HEK293 (cell line): Measurements from ENCODE around the gene NT5DC4.

Source experiments
- CTCF ChIA-PET: fragments of 350-600 bp; formaldehyde crosslinking; extraction: SDS; loops from one replicate; lab custom pipeline; 2021; ENCODE audit warnings: antibody characterized with exemption; lab: Yijun Ruan, JAX
- POLR2A ChIA-PET: fragments of 300-600 bp; formaldehyde crosslinking; extraction: SDS; loops from one replicate; lab custom pipeline; 2020; ENCODE audit warnings: antibody characterized with exemption, inconsistent platforms; lab: Yijun Ruan, JAX
- H3K27ac ChIP-seq: fragments of 200-500 bp; sonication (Bioruptor generic); 2 replicates; pipeline ENCODE4 v1.5.1; 2014; ENCODE audit warnings: low read depth, low read length, control low read depth, inconsistent platforms; ENCODE audit errors: extremely low read depth
- H3K36me3 ChIP-seq, 2 experiments: fragments of 200-500 bp in 1 of 2; sonication (Bioruptor generic) in 1 of 2; 1 replicate in 1 of 2; 2 replicates in 1 of 2; pipeline ENCODE4 v1.5.1; 2014 to 2017; ENCODE audit warnings: inconsistent platforms in 2 of 2, low read length in 2 of 2; ENCODE audit not compliant: control insufficient read depth in 2 of 2, insufficient read depth in 1 of 2
- H3K4me1 ChIP-seq: fragments of 200-500 bp; sonication (Bioruptor generic); 2 replicates; pipeline ENCODE4 v1.5.1; 2014; ENCODE audit warnings: mild to moderate bottlenecking, low read length, inconsistent platforms; ENCODE audit not compliant: control insufficient read depth, insufficient read depth
- H3K4me3 ChIP-seq: 2 replicates; pipeline ENCODE4 v1.5.1; 2011; ENCODE audit warnings: low read depth, mild to moderate bottlenecking, control low read depth, low read length, moderate library complexity
- H3K9me3 ChIP-seq: fragments of 200-500 bp; sonication (Bioruptor generic); 2 replicates; pipeline ENCODE4 v1.5.1; 2014; ENCODE audit warnings: low read depth, low read length, inconsistent platforms; ENCODE audit not compliant: control insufficient read depth, insufficient read depth
- GFI1B ChIP-seq: fragments of 450-650 bp; formaldehyde crosslinking; IDR thresholded peaks from 2 replicates; pipeline ENCODE4 v1.5.1; 2016; ENCODE audit warnings: missing biosample characterization, missing genetic modification characterization
- KLF16 ChIP-seq: fragments of 450-650 bp; formaldehyde crosslinking; IDR thresholded peaks from 2 replicates; pipeline ENCODE4 v1.5.1; 2017; ENCODE audit warnings: missing biosample characterization, missing genetic modification characterization
- KLF7 ChIP-seq: fragments of 450-650 bp; formaldehyde crosslinking; IDR thresholded peaks from 2 replicates; pipeline ENCODE4 v1.5.1; 2016; ENCODE audit warnings: missing biosample characterization, missing genetic modification characterization, borderline replicate concordance
- OSR2 ChIP-seq: fragments of 450-650 bp; formaldehyde crosslinking; IDR thresholded peaks from 2 replicates; pipeline ENCODE4 v1.5.1; 2016; ENCODE audit warnings: missing biosample characterization, missing genetic modification characterization
- PBX3 ChIP-seq: sonication (generic); formaldehyde crosslinking; IDR thresholded peaks from 2 replicates; pipeline ENCODE4 v1.8.1; 2022; ENCODE audit warnings: mild to moderate bottlenecking, moderate library complexity, missing genetic modification reagents
- SP2 ChIP-seq: fragments of 450-650 bp; formaldehyde crosslinking; IDR thresholded peaks from 2 replicates; pipeline ENCODE4 v1.5.1; 2016; ENCODE audit warnings: missing biosample characterization, missing genetic modification characterization
- SP3 ChIP-seq: fragments of 450-650 bp; formaldehyde crosslinking; IDR thresholded peaks from 2 replicates; pipeline ENCODE4 v1.5.1; 2016; ENCODE audit warnings: missing biosample characterization, missing genetic modification characterization
- WT1 ChIP-seq: fragments of 450-650 bp; formaldehyde crosslinking; IDR thresholded peaks from 2 replicates; pipeline ENCODE4 v1.5.1; 2016; ENCODE audit warnings: missing biosample characterization, missing genetic modification characterization
- ZBTB1 ChIP-seq: fragments of 450-650 bp; formaldehyde crosslinking; IDR thresholded peaks from 2 replicates; pipeline ENCODE4 v1.5.1; 2016; ENCODE audit warnings: missing biosample characterization, missing genetic modification characterization
- ZBTB17 ChIP-seq: fragments of 450-650 bp; formaldehyde crosslinking; IDR thresholded peaks from 2 replicates; pipeline ENCODE4 v1.5.1; 2016; ENCODE audit warnings: missing biosample characterization, missing genetic modification characterization
- ZBTB44 ChIP-seq: fragments of 450-650 bp; IDR thresholded peaks from 2 replicates; pipeline ENCODE4 v1.5.1; 2018; ENCODE audit warnings: missing biosample characterization, mild to moderate bottlenecking, missing genetic modification characterization
- ZFP37 ChIP-seq: fragments of 450-650 bp; formaldehyde crosslinking; IDR thresholded peaks from 2 replicates; pipeline ENCODE4 v1.5.1; 2016; ENCODE audit warnings: missing biosample characterization, missing genetic modification characterization
- ZIC2 ChIP-seq: fragments of 450-650 bp; formaldehyde crosslinking; IDR thresholded peaks from 2 replicates; pipeline ENCODE4 v1.5.1; 2016; ENCODE audit warnings: missing biosample characterization, missing genetic modification characterization
- ZNF138 ChIP-seq: fragments of 450-650 bp; formaldehyde crosslinking; IDR thresholded peaks from 2 replicates; pipeline ENCODE4 v1.5.1; 2016; ENCODE audit warnings: missing biosample characterization, missing genetic modification characterization, borderline replicate concordance
- ZNF140 ChIP-seq: fragments of 450-650 bp; formaldehyde crosslinking; IDR thresholded peaks from 2 replicates; pipeline ENCODE4 v1.5.1; 2016; ENCODE audit warnings: missing biosample characterization, missing genetic modification characterization
- ZNF146 ChIP-seq: fragments of 450-650 bp; formaldehyde crosslinking; IDR thresholded peaks from 2 replicates; pipeline ENCODE4 v1.5.1; 2016; ENCODE audit warnings: missing biosample characterization, missing genetic modification characterization
- ZNF157 ChIP-seq: fragments of 450-650 bp; formaldehyde crosslinking; IDR thresholded peaks from 2 replicates; pipeline ENCODE4 v1.5.1; 2016; ENCODE audit warnings: missing biosample characterization, missing genetic modification characterization
- ZNF24 ChIP-seq: fragments of 450-650 bp; formaldehyde crosslinking; IDR thresholded peaks from 2 replicates; pipeline ENCODE4 v1.5.1; 2016; ENCODE audit warnings: missing biosample characterization, missing genetic modification characterization
- ZNF26 ChIP-seq: fragments of 450-650 bp; formaldehyde crosslinking; IDR thresholded peaks from 2 replicates; pipeline ENCODE4 v1.5.1; 2016; ENCODE audit warnings: missing biosample characterization, missing genetic modification characterization
- ZNF354C ChIP-seq: fragments of 450-650 bp; formaldehyde crosslinking; IDR thresholded peaks from 2 replicates; pipeline ENCODE4 v1.5.1; 2016; ENCODE audit warnings: missing biosample characterization, missing genetic modification characterization, low read depth, borderline replicate concordance
- ZNF394 ChIP-seq: fragments of 450-650 bp; formaldehyde crosslinking; IDR thresholded peaks from 2 replicates; pipeline ENCODE4 v1.5.1; 2016; ENCODE audit warnings: missing biosample characterization, missing genetic modification characterization, mild to moderate bottlenecking, moderate library complexity, borderline replicate concordance
- ZNF558 ChIP-seq: fragments of 450-650 bp; formaldehyde crosslinking; IDR thresholded peaks from 2 replicates; pipeline ENCODE4 v1.5.1; 2016; ENCODE audit warnings: missing biosample characterization, missing genetic modification characterization
- ZNF561 ChIP-seq: fragments of 450-650 bp; IDR thresholded peaks from 2 replicates; pipeline ENCODE4 v1.5.1; 2018; ENCODE audit warnings: missing biosample characterization, missing genetic modification characterization, borderline replicate concordance
- ZNF580 ChIP-seq: fragments of 450-650 bp; formaldehyde crosslinking; IDR thresholded peaks from 2 replicates; pipeline ENCODE4 v1.5.1; 2016; ENCODE audit warnings: missing biosample characterization, missing genetic modification characterization
- ZNF76 ChIP-seq: fragments of 450-650 bp; formaldehyde crosslinking; IDR thresholded peaks from 2 replicates; pipeline ENCODE4; 2016; ENCODE audit warnings: low read depth, missing biosample characterization, missing genetic modification characterization, borderline replicate concordance
- ZNF837 ChIP-seq: fragments of 450-650 bp; formaldehyde crosslinking; IDR thresholded peaks from 2 replicates; pipeline ENCODE4 v1.5.1; 2016; ENCODE audit warnings: missing biosample characterization, missing genetic modification characterization
- ZSCAN16 ChIP-seq: fragments of 450-650 bp; formaldehyde crosslinking; IDR thresholded peaks from 2 replicates; pipeline ENCODE4 v1.5.1; 2016; ENCODE audit warnings: missing biosample characterization, missing genetic modification characterization
- TF ChIP-seq, protein P1 (sequence below): fragments of 450-650 bp; formaldehyde crosslinking; IDR thresholded peaks from 2 replicates; pipeline ENCODE4 v1.5.1; 2016; ENCODE audit warnings: missing biosample characterization, missing genetic modification characterization
- TF ChIP-seq, protein P2 (sequence below): fragments of 450-650 bp; formaldehyde crosslinking; IDR thresholded peaks from 2 replicates; pipeline ENCODE4 v1.5.1; 2017; ENCODE audit warnings: missing biosample characterization, missing genetic modification characterization

The NT5DC4 gene

GRCh38 chr2:112733456-112733855, 12.6 kb downstream of the NT5DC4 start:
- H3K4me1 ChIP-seq = no peaks in the 10 kb centered on the region
- H3K4me3 ChIP-seq = no peak overlapping the region
- peaks cover 9 to 12% of the 10 kb centered on the region in 2 experiments for H3K36me3 ChIP-seq
- TF ChIP-seq KLF16 (no peak), ZBTB17 (no peak), WT1 (tag by site-specific recombination) (no peak), PBX3 (CRISPR knock-in tag) (no peak), ZNF157 (tag by site-specific recombination) (no peak), ZNF146 (tag by site-specific recombination) (no peak), ZNF558 (tag by site-specific recombination) (no peak), ZNF76 (tag by site-specific recombination) (no peak), SP2 (no peak), ZNF580 (tag by site-specific recombination) (no peak), ZNF561 (tag by site-specific recombination) (no peak), ZBTB1 (tag by site-specific recombination) (no peak), ZNF140 (tag by site-specific recombination) (no peak), SP3 (tag by site-specific recombination) (no peak)
- ChIA-PET POLR2A (no interaction called here), CTCF (interaction anchor here (1.2 kb wide), 1 partner anchor 208 kb away, joined by 6 read pairs; no protein-coding TSS in a partner anchor)
- H3K27ac ChIP-seq = no peak overlapping the region
- no peaks in the 10 kb centered on the region for H3K9me3 ChIP-seq

- H3K36me3 ChIP-seq = peaks cover 13 to 16% of the 10 kb centered on the region in 2 experiments
- POLR2A ChIA-PET = no interaction called here
- TF ChIP-seq GFI1B = no peak
- no peak for TF ChIP-seq ZNF138 (tag by site-specific recombination)
- TF ChIP-seq, protein P1, sequence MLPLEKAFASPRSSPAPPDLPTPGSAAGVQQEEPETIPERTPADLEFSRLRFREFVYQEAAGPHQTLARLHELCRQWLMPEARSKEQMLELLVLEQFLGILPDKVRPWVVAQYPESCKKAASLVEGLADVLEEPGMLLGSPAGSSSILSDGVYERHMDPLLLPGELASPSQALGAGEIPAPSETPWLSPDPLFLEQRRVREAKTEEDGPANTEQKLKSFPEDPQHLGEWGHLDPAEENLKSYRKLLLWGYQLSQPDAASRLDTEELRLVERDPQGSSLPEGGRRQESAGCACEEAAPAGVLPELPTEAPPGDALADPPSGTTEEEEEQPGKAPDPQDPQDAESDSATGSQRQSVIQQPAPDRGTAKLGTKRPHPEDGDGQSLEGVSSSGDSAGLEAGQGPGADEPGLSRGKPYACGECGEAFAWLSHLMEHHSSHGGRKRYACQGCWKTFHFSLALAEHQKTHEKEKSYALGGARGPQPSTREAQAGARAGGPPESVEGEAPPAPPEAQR (tag by site-specific recombination) = no peak
- TF ChIP-seq ZBTB44 (tag by site-specific recombination) = no peak
- no peak for TF ChIP-seq ZNF394 (tag by site-specific recombination)
- TF ChIP-seq, protein P2, sequence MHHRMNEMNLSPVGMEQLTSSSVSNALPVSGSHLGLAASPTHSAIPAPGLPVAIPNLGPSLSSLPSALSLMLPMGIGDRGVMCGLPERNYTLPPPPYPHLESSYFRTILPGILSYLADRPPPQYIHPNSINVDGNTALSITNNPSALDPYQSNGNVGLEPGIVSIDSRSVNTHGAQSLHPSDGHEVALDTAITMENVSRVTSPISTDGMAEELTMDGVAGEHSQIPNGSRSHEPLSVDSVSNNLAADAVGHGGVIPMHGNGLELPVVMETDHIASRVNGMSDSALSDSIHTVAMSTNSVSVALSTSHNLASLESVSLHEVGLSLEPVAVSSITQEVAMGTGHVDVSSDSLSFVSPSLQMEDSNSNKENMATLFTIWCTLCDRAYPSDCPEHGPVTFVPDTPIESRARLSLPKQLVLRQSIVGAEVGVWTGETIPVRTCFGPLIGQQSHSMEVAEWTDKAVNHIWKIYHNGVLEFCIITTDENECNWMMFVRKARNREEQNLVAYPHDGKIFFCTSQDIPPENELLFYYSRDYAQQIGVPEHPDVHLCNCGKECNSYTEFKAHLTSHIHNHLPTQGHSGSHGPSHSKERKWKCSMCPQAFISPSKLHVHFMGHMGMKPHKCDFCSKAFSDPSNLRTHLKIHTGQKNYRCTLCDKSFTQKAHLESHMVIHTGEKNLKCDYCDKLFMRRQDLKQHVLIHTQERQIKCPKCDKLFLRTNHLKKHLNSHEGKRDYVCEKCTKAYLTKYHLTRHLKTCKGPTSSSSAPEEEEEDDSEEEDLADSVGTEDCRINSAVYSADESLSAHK (tag by site-specific recombination) = no peak
- TF ChIP-seq OSR2 (tag by site-specific recombination) = no peak
- TF ChIP-seq ZNF354C (tag by site-specific recombination) = no peak
- no peak for TF ChIP-seq ZIC2 (tag by site-specific recombination)
- no peak for TF ChIP-seq ZNF24 (tag by site-specific recombination)
- TF ChIP-seq ZSCAN16 (tag by site-specific recombination) = no peak
- TF ChIP-seq ZNF26 (tag by site-specific recombination) = no peak
- no peak for TF ChIP-seq KLF7 (tag by site-specific recombination)
- TF ChIP-seq ZFP37 (tag by site-specific recombination) = no peak
- TF ChIP-seq ZNF837 (tag by site-specific recombination) = no peak
- TF ChIP-seq, all 188 proteins: peak for 0
- Histone ChIP-seq H3K9me3 (no peaks in the 10 kb centered on the region), H3K27ac (no peak overlapping the region), H3K4me3 (no peak overlapping the region), H3K4me1 (no peaks in the 10 kb centered on the region)
- CTCF ChIA-PET = interaction anchor here (0.6 to 0.9 kb wide), 3 partner anchors 17 to 228 kb away, joined by 3 to 6 read pairs (median 3); no protein-coding TSS in a partner anchor
Observed at GRCh38 chr2:112733871-112734270, 13.1 kb downstream of the NT5DC4 start.
